Hepatocyte (in vitro differentiated cells): ENCODE data around the gene IER5.

ENCODE experiments used
- EZH2 ChIP-seq: fragments of 200-600 bp; sonication (generic); IDR thresholded peaks from 2 replicates; pipeline ENCODE4 v1.6.1; 2016; ENCODE audit warnings: antibody characterized with exemption, mild to moderate bottlenecking, borderline replicate concordance
- EZH2phosphoT487 ChIP-seq: fragments of 200-600 bp; sonication (generic); IDR thresholded peaks from one replicate; pipeline ENCODE4 v1.6.1; 2018; ENCODE audit warnings: antibody characterized with exemption, mild to moderate bottlenecking, low read depth, moderate library complexity; ENCODE audit not compliant: unreplicated experiment, severe bottlenecking
- TF ChIP-seq, protein P1 (sequence below): fragments of 200-600 bp; sonication (generic); IDR thresholded peaks from 2 replicates; pipeline ENCODE4 v1.5.1; 2016; ENCODE audit warnings: antibody characterized with exemption, mild to moderate bottlenecking; ENCODE audit not compliant: poor library complexity

GRCh38 chr1:181056560-181056959 lies 31.9 kb upstream of the IER5 start:
- TF ChIP-seq, protein P1, sequence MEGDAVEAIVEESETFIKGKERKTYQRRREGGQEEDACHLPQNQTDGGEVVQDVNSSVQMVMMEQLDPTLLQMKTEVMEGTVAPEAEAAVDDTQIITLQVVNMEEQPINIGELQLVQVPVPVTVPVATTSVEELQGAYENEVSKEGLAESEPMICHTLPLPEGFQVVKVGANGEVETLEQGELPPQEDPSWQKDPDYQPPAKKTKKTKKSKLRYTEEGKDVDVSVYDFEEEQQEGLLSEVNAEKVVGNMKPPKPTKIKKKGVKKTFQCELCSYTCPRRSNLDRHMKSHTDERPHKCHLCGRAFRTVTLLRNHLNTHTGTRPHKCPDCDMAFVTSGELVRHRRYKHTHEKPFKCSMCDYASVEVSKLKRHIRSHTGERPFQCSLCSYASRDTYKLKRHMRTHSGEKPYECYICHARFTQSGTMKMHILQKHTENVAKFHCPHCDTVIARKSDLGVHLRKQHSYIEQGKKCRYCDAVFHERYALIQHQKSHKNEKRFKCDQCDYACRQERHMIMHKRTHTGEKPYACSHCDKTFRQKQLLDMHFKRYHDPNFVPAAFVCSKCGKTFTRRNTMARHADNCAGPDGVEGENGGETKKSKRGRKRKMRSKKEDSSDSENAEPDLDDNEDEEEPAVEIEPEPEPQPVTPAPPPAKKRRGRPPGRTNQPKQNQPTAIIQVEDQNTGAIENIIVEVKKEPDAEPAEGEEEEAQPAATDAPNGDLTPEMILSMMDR = no peak
- TF ChIP-seq EZH2 (no peak), EZH2phosphoT487 (no peak)
